ENCODE data around the gene MAP7. TPM values are rescaled to one million over a fixed set of nuclear protein-coding genes. Genes with fewer than 3 reads are reported as not detected.
"Not testable (repeated sequence)": the region's sequence is repeated elsewhere in the genome, so short reads cannot be mapped to it uniquely, and the experiment has no call there.

MAP7 gene
- total RNA-seq, 1 donor from 2014 or later = 1.2 TPM

DNA sequence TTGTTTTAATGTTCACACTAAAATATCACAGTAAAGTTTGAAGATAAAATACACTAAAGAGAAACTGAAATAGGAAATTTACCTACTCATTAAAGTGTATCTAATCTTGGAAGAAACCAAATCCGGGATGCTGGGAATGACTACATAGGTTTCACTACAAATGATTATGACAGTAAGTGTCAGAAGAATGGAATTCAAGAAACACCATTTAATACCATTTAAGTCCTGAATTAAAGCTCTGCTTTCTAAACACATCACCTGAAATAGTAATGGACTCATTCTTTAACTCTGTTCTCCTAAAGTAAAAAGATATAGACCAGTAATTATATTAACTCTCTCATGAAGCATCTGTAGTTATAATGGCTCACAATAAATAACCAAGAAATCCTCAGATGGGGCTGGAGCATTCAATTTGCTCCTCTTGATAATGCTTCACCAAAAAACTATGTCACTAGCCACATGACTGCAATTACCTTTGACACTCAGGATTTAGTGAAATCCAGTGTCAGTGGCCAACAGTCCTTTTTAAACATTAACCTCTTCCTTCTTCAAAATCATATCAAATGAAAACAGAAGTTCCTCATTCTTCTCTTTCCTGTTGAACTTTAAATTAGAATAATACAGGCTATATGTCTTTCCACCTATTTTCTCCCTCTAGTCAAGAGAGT, 41.4 kb downstream of the MAP7 start:
- H3K4me1 Mint-ChIP-seq (ENCODE audit: low read depth) = peaks cover 17% of the 10 kb centered on the region
- H3K9me3 Mint-ChIP-seq = no peaks in the 10 kb centered on the region
- H3K36me3 Mint-ChIP-seq (ENCODE audit: low read depth) = no peaks in the 10 kb centered on the region
- H3K4me3 Mint-ChIP-seq (ENCODE audit: low read depth) = no peak overlapping the region
- no peaks in the 10 kb centered on the region for H3K27me3 Mint-ChIP-seq (ENCODE audit: low read depth)
- no peak overlapping the region for H3K27ac Mint-ChIP-seq
- intact Hi-C loops (cut with micrococcal nuclease) = no loop called here
- no peak for DNase-seq (ENCODE audit: low spot score)

DNA sequence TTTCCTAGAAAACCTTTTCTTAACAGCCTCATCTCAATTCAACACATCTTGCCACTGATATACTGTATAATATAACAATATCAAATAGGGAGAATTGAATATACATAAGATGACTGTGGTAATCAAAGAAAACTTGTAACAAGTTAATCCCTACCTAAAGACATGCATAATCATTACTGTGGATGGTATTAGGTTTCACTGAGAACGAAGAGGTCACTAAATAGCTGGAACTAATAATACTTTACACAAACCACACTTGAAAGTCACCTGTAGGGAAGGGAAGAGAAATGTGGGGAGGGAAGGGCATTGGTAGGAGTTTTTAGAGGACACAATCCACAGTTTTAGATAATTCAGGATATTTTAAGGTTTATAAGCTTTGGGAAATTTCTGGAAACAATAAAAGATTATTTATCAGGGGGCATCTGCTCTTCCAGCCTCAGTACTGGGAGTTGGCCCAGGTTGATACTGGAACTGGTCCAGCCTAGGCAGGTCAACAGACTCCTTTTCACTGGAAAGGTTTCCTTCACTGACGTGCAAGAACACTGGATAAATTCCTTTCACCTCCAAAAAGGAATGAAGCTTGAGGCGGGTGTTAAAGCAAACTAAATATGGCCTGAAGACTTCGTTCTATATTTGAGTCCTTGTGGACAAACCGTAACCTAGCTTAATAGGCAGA, 44.0 kb downstream of the MAP7 start:
- Mint-ChIP-seq H3K36me3 (ENCODE audit: low read depth) (no peaks in the 10 kb centered on the region), H3K9me3 (no peaks in the 10 kb centered on the region), H3K4me1 (ENCODE audit: low read depth) (peaks cover 17% of the 10 kb centered on the region)

DNA sequence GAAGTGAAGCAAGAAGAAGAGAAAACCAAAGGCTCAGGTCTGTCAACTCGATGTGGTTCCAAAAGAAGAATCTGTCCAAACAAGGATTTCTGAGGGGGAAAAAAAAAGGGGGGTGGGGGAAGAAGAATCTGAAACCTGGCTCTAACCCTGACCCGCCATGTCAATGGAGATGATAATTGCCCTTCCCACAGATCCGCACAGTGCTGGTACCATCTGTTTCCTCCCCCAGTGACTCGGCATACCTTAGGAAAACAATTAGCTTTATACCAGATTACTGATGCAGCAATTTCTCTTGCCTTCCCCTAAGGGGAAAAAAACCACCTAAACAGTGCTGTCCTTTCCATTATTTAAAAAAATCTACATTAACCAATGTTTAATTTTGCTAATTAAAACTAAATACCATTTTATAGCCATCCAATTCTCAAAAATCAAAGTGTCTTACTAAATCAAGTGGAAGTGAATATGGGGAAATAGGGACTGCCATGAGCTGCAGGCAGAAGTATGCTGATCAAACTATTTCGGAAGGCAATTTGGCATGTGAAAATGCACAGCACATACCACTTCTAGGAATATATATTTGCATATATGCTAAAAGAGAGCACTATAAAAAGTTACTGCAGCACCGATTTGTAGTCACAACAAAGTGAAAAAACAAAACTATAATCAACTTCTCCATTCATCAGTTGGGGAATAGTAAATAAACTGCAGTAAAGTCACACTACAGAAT, 46.8 kb downstream of the MAP7 start:
- intact Hi-C loops (cut with micrococcal nuclease) = no loop called here
- no peaks in the 10 kb centered on the region for H3K9me3 Mint-ChIP-seq
- no peak overlapping the region for H3K27ac Mint-ChIP-seq
- no peaks in the 10 kb centered on the region for H3K27me3 Mint-ChIP-seq (ENCODE audit: low read depth)
- H3K4me3 Mint-ChIP-seq (ENCODE audit: low read depth) = no peak overlapping the region
- H3K4me1 Mint-ChIP-seq (ENCODE audit: low read depth) = no peaks in the 10 kb centered on the region
- DNase-seq (ENCODE audit: low spot score) = no peak
- no peaks in the 10 kb centered on the region for H3K36me3 Mint-ChIP-seq (ENCODE audit: low read depth)

More for the DNA sequence above, 44.0 kb downstream of the MAP7 start:
- DNase-seq (ENCODE audit: low spot score) = no peak
- intact Hi-C loops (cut with micrococcal nuclease) = no loop called here
- no peaks in the 10 kb centered on the region for H3K27me3 Mint-ChIP-seq (ENCODE audit: low read depth)
- H3K27ac Mint-ChIP-seq = no peak overlapping the region
- H3K4me3 Mint-ChIP-seq (ENCODE audit: low read depth) = no peak overlapping the region

DNA sequence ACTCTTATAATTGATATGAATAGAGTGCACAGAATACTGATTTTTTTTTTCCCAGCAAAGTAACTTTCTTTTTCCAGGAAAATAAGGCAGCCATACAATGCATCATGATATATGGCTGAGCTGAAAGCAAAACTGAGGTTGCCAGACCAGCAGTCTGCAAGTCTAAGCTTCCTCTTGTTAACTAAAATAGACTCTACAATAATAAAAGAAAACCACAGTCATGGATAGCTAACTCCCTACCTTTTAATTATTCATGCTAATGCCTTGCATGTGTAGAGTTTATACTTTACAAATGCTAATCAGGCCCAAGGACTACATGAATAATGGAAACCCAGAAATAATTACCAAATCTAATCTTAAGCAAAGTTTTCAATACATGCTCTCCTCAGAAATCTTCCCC, 47.4 kb downstream of the MAP7 start:
- no peaks in the 10 kb centered on the region for H3K9me3 Mint-ChIP-seq
- H3K4me3 Mint-ChIP-seq (ENCODE audit: low read depth) = no peak overlapping the region
- intact Hi-C loops (cut with micrococcal nuclease) = no loop called here
- H3K27ac Mint-ChIP-seq = no peak overlapping the region
- no peaks in the 10 kb centered on the region for H3K27me3 Mint-ChIP-seq (ENCODE audit: low read depth)
- DNase-seq (ENCODE audit: low spot score) = no peak
- H3K4me1 Mint-ChIP-seq (ENCODE audit: low read depth) = no peaks in the 10 kb centered on the region
- H3K36me3 Mint-ChIP-seq (ENCODE audit: low read depth) = no peaks in the 10 kb centered on the region

DNA sequence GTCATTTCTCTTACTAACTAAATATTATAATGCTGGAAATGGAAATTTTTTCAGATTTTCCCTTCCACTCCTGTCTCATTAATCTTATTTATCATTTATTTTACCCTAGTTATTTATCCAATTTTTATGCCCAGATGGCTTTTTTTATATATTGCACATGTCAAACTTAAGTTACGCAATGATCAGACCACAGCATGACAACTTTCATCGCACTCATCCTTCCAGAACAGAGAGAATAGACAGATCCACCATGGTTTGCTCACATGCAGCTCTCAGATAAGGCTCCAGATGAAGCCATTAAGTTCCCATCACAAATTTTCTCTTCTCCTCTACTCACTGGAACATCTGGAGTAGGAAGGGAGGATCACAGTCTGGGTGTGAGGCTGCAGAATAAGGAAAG, 48.7 kb downstream of the MAP7 start:
- Mint-ChIP-seq H3K4me1 (ENCODE audit: low read depth) (no peaks in the 10 kb centered on the region), H3K4me3 (ENCODE audit: low read depth) (no peak overlapping the region), H3K27ac (no peak overlapping the region), H3K36me3 (ENCODE audit: low read depth) (no peaks in the 10 kb centered on the region), H3K27me3 (ENCODE audit: low read depth) (no peaks in the 10 kb centered on the region), H3K9me3 (no peaks in the 10 kb centered on the region)
- no peak for DNase-seq (ENCODE audit: low spot score)
- intact Hi-C loops (cut with micrococcal nuclease) = no loop called here

DNA sequence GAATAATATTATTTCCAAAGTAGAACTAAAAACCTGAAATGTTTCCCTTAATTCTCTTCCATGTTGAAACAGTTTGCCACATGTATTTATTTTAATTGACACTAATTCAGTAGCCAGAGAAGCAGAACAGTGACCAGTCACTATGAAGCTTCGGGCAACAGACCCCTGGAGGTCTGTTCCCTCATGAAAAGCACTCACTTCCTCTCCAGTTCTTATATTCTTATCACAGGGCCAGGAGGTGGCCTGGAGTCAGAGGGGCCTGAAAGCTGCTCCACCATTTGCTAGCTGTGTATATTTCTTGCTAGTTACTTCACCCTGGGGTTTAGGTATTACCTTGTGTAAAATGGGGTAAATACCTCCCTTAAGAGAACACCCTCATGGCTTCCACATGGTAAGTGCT, 49.1 kb downstream of the MAP7 start:
- H3K27me3 Mint-ChIP-seq (ENCODE audit: low read depth) = no peaks in the 10 kb centered on the region
- DNase-seq (ENCODE audit: low spot score) = no peak
- H3K9me3 Mint-ChIP-seq = no peaks in the 10 kb centered on the region
- no peaks in the 10 kb centered on the region for H3K4me1 Mint-ChIP-seq (ENCODE audit: low read depth)
- intact Hi-C loops (cut with micrococcal nuclease) = no loop called here
- no peaks in the 10 kb centered on the region for H3K36me3 Mint-ChIP-seq (ENCODE audit: low read depth)
- no peak overlapping the region for H3K4me3 Mint-ChIP-seq (ENCODE audit: low read depth)
- H3K27ac Mint-ChIP-seq = no peak overlapping the region

DNA sequence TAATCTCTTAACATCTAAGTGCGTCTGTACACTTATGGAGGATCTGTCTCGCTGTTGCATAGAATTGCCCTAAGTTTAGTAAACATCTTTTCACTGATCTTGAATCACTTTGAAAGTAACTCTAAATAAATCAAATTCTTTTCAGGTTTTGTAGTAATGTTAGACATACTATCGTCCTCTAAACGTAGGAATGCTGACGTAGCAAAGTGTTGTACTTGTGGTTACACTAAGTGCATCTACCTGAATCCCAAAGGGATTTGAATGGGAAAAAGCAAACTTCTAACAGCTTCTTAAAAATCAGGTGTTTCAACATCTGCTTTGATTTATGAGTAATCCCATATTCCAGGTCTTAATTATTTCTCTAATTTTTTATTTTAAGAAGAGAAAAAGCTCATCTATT, 49.8 kb downstream of the MAP7 start:
- intact Hi-C loops (cut with micrococcal nuclease) = no loop called here
- Mint-ChIP-seq H3K36me3 (ENCODE audit: low read depth) (no peaks in the 10 kb centered on the region), H3K27ac (no peak overlapping the region), H3K4me1 (ENCODE audit: low read depth) (no peaks in the 10 kb centered on the region), H3K27me3 (ENCODE audit: low read depth) (no peaks in the 10 kb centered on the region), H3K4me3 (ENCODE audit: low read depth) (no peak overlapping the region), H3K9me3 (no peaks in the 10 kb centered on the region)
- DNase-seq (ENCODE audit: low spot score) = no peak

DNA sequence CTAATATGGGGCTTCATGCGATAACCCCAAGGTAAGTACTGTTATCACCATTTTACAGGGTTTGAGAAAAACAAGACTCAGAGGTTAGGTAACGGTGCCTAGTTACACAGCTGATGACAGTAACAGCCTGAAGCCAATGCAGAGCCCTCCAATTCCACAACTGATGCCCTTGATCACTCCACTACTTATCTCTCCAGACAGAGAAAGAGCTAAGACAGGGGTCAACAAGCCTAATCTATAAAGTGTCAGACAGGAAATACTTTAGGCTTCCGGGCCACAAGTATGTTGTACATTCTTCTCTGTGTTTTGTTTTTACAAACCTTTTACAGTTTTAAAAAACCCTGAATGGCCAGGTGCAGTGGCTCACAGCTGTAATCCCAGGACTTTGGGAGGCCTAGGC, 50.9 kb downstream of the MAP7 start:
- Mint-ChIP-seq H3K9me3 (no peaks in the 10 kb centered on the region), H3K36me3 (ENCODE audit: low read depth) (no peaks in the 10 kb centered on the region), H3K27me3 (ENCODE audit: low read depth) (peaks cover 3% of the 10 kb centered on the region), H3K4me1 (ENCODE audit: low read depth) (no peaks in the 10 kb centered on the region), H3K4me3 (ENCODE audit: low read depth) (no peak overlapping the region), H3K27ac (no peak overlapping the region)
- no peak for DNase-seq (ENCODE audit: low spot score)
- intact Hi-C loops (cut with micrococcal nuclease) = no loop called here

DNA sequence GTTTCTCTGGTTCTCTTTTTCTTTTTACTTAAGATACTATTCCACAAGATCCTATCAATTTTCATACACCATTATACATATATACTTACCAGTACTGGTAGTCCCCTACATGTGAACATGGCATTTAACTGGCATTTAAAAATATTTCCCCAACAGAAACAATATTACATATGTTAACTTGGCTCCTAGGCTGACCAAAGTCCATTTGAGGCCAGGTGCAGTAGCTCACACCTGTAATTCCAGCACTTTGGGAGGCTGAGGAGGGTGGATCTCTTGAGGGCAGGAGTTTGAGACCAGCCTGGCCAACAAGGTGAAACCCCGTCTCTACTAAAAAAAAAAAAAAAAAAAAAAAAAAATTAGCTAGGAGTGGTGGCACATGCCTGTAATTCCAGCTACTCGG, 53.8 kb downstream of the MAP7 start:
- H3K4me3 Mint-ChIP-seq (ENCODE audit: low read depth); DNase-seq (ENCODE audit: low spot score); H3K4me1 Mint-ChIP-seq (ENCODE audit: low read depth); H3K27ac Mint-ChIP-seq; H3K9me3 Mint-ChIP-seq; H3K36me3 Mint-ChIP-seq (ENCODE audit: low read depth); H3K27me3 Mint-ChIP-seq (ENCODE audit: low read depth); intact Hi-C loops (cut with micrococcal nuclease): not testable (repeated sequence)

DNA sequence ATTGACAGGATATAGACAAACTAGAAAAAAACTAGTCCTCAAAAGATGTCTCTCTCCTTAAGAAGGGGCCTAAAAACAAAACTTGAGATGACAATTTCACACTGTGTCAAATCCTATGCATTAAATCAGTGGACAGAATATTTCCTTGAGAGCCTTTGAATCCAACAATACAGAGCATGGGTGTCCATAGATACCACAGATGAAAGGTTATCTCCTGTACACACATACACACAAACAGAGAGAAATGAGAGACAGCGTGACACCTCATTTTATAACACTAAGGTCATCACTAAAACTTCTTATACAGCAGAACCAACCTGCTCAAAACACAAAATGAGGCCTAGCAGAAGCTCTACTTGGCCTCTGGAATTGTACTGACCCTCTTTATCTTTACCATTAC, 55.5 kb downstream of the MAP7 start:
- no peak overlapping the region for H3K27ac Mint-ChIP-seq
- DNase-seq (ENCODE audit: low spot score) = no peak
- H3K9me3 Mint-ChIP-seq = no peaks in the 10 kb centered on the region
- H3K4me1 Mint-ChIP-seq (ENCODE audit: low read depth) = no peaks in the 10 kb centered on the region
- no peaks in the 10 kb centered on the region for H3K36me3 Mint-ChIP-seq (ENCODE audit: low read depth)
- intact Hi-C loops (cut with micrococcal nuclease) = no loop called here
- peaks cover 12% of the 10 kb centered on the region for H3K27me3 Mint-ChIP-seq (ENCODE audit: low read depth)
- no peak overlapping the region for H3K4me3 Mint-ChIP-seq (ENCODE audit: low read depth)

DNA sequence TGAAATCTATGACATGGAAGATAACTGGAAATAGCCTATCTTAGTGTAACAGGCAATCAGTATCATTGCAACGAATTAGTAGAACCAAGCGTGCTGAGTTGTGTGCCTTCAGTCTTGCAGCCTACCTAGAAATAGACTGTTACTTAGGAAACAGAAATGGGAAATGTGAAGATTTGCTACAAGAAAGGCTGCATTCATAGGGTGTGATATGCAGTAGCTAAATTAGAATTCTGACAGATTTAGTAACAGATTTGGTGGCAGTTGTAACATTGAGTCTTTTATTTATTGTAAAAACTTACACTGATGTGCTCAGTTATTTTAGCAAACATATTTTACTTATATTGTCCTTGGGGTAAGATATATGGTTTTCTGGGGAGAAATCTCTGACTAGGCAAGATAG, 56.2 kb downstream of the MAP7 start:
- Mint-ChIP-seq H3K27ac (no peak overlapping the region), H3K27me3 (ENCODE audit: low read depth) (peaks cover 12% of the 10 kb centered on the region), H3K4me1 (ENCODE audit: low read depth) (no peaks in the 10 kb centered on the region), H3K9me3 (no peaks in the 10 kb centered on the region), H3K36me3 (ENCODE audit: low read depth) (no peaks in the 10 kb centered on the region), H3K4me3 (ENCODE audit: low read depth) (no peak overlapping the region)
- DNase-seq (ENCODE audit: low spot score) = no peak
- intact Hi-C loops (cut with micrococcal nuclease) = no loop called here

DNA sequence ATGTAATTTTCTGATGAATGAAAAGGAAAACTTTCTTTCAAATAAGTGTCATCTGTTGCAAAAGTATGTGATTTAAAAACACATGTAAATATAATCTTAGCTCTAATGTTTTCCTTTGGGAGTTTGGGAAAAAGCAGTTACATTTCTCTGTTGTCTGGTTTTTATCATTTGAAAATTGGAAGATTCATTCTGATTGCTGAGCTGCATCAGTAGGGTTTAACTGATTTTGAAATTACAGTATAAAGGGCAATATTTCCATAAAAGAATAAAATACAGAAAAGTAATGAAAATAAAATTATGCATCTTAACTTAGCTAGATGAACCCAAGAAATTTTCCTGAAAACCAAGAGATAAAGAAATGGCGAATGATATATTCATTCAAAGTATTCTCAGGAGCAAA, 57.8 kb downstream of the MAP7 start:
- intact Hi-C loops (cut with micrococcal nuclease) = no loop called here
- H3K4me1 Mint-ChIP-seq (ENCODE audit: low read depth) = no peaks in the 10 kb centered on the region
- peaks cover 12% of the 10 kb centered on the region for H3K27me3 Mint-ChIP-seq (ENCODE audit: low read depth)
- no peaks in the 10 kb centered on the region for H3K9me3 Mint-ChIP-seq
- H3K27ac Mint-ChIP-seq = no peak overlapping the region
- no peaks in the 10 kb centered on the region for H3K36me3 Mint-ChIP-seq (ENCODE audit: low read depth)
- H3K4me3 Mint-ChIP-seq (ENCODE audit: low read depth) = no peak overlapping the region
- no peak for DNase-seq (ENCODE audit: low spot score)

DNA sequence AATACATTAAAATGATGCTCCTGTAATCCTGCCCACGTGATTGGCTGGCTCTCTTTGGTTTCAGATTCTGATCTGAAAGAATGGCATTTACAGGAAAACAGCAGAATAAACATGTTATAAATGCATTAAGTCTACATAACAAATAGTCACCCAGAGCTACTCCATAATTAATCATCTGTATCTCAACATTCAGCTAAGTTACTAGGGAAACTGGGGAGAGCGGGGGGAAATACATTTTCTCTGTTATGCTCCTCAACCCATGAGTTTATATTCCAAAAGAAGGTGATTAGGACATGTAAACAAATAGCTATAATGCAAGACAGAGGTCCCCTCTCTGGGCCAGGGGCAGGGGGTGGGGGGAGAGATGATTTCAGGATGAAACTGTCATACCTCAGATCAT, 58.5 kb downstream of the MAP7 start:
- DNase-seq (ENCODE audit: low spot score) = no peak
- H3K27me3 Mint-ChIP-seq (ENCODE audit: low read depth) = peaks cover 12% of the 10 kb centered on the region

More for the DNA sequence above, 58.5 kb downstream of the MAP7 start:
- Mint-ChIP-seq H3K27ac (no peak overlapping the region), H3K4me3 (ENCODE audit: low read depth) (no peak overlapping the region), H3K36me3 (ENCODE audit: low read depth) (no peaks in the 10 kb centered on the region), H3K9me3 (no peaks in the 10 kb centered on the region), H3K4me1 (ENCODE audit: low read depth) (no peaks in the 10 kb centered on the region)
- intact Hi-C loops (cut with micrococcal nuclease) = no loop called here

All from activated T-helper 2 cell treated with anti-CD3 and anti-CD28 coated beads, Interferon-gamma antibody, Interleukin-2, Interleukin-4, amounts not matched to agents 10 μg/mL and 5 μg/mL and 100 μg/mL, durations not matched to agents 14 hours and 24 hours and 36 hours (primary cell).